NB4 (cell line): ENCODE measurements around the gene DIAPH3.
A peak's percentile ranks its signal among the peaks of the same experiment; 100 is the strongest.

Experiments used
- DNase-seq: peaks from one replicate; pipeline ENCODE4 v3.0.0; 2010; ENCODE audit warnings: low read depth
- H3K4me3 ChIP-seq: one replicate; pipeline ENCODE4 v1.5.1; 2011; ENCODE audit warnings: mild to moderate bottlenecking, low read depth, low read length, moderate library complexity
- CTCF ChIP-seq: IDR thresholded peaks from one replicate; pipeline ENCODE4 v1.5.1; 2012; ENCODE audit warnings: low read depth, low read length
- MAX ChIP-seq: IDR thresholded peaks from 2 replicates; pipeline ENCODE4 v1.6.1; 2011; ENCODE audit warnings: low read depth, low read length
- MYC ChIP-seq: IDR thresholded peaks from 2 replicates; pipeline ENCODE4 v1.6.1; 2011; ENCODE audit warnings: low read depth, low read length
- POLR2A ChIP-seq: IDR thresholded peaks from 2 replicates; pipeline ENCODE4 v1.6.1; 2011; ENCODE audit warnings: mild to moderate bottlenecking; ENCODE audit not compliant: insufficient read length; ENCODE audit errors: extremely low read depth

The DIAPH3 gene

GRCh38 chr13:59730026-59730425 is 433.7 kb downstream of the DIAPH3 start:
- TF ChIP-seq MAX (no peak), CTCF (no peak), POLR2A (no peak), MYC (no peak)
- DNase-seq = no peak

GRCh38 chr13:59728896-59729545 is 434.7 kb downstream of the DIAPH3 start:
- no peak for DNase-seq
- H3K4me3 ChIP-seq = no peak overlapping the region
- TF ChIP-seq POLR2A (no peak), MAX (no peak), MYC (no peak), CTCF (no peak)

More at GRCh38 chr13:59730026-59730425, 433.7 kb downstream of the DIAPH3 start:
- H3K4me3 ChIP-seq = no peak overlapping the region

- peak; percentile 15 for DNase-seq
- no peak overlapping the region for H3K4me3 ChIP-seq
- TF ChIP-seq MYC (no peak), MAX (no peak)
Measured at GRCh38 chr13:59721926-59722910, 441.5 kb downstream of the DIAPH3 start.

GRCh38 chr13:59715611-59716010 is 448.1 kb downstream of the DIAPH3 start:
- DNase-seq = no peak
- no peak for TF ChIP-seq CTCF
- no peak for TF ChIP-seq MYC
- TF ChIP-seq MAX = no peak
- no peak for TF ChIP-seq POLR2A
- H3K4me3 ChIP-seq = no peak overlapping the region

- H3K4me3 ChIP-seq = no peak overlapping the region
- no peak for DNase-seq
- no peak for TF ChIP-seq POLR2A
- TF ChIP-seq MAX = no peak
- TF ChIP-seq MYC = no peak
- no peak for TF ChIP-seq CTCF
Measured at GRCh38 chr13:59710996-59711701, 452.6 kb downstream of the DIAPH3 start.

- no peak for TF ChIP-seq MYC
- DNase-seq = no peak
- H3K4me3 ChIP-seq = no peak overlapping the region
Measured at GRCh38 chr13:59710416-59710815, 453.3 kb downstream of the DIAPH3 start.
